Prostate gland (tissue), 2 donors: ENCODE results near the gene MKNK2. TPM values are rescaled to one million over a fixed set of nuclear protein-coding genes. Genes with fewer than 3 reads are reported as not detected.
"Not testable (repeated sequence)": the region's sequence is repeated elsewhere in the genome, so short reads cannot be mapped to it uniquely, and the experiment has no call there.

ENCODE experiments used
- DNase-seq: peaks from one replicate; pipeline ENCODE4 v3.0.0-alpha.2; 2019; ENCODE audit warnings: low spot score
- H3K27ac ChIP-seq, 2 donors: fragments of 200-600 bp; sonication (generic); 2 replicates each; pipeline ENCODE4 v1.5.1; 2017 to 2019
- H3K27me3 ChIP-seq: fragments of 200-600 bp; sonication (generic); replicated peaks from 2 replicates; pipeline ENCODE4 v1.5.1; 2019; ENCODE audit not compliant: insufficient read depth
- H3K36me3 ChIP-seq, 2 donors: fragments of 200-600 bp; sonication (generic); 1 replicate in 1 of 2; 2 replicates in 1 of 2; pipeline versions ENCODE4 v1.5.1 to v1.8.1; 2017 to 2019
- H3K4me1 ChIP-seq: fragments of 200-600 bp; sonication (generic); replicated peaks from 2 replicates; pipeline ENCODE4 v1.5.1; 2019
- H3K4me3 ChIP-seq, 2 donors: fragments of 200-600 bp; sonication (generic); 2 replicates each; pipeline ENCODE4 v1.5.1; 2017 to 2019
- H3K9me3 ChIP-seq: fragments of 200-600 bp; sonication (generic); 2 replicates; pipeline ENCODE4 v1.5.1; 2017
- CTCF ChIP-seq, 4 experiments: fragments of 200-600 bp in 2 of 4; fragments of 450-650 bp in 2 of 4; sonication (generic) in 2 of 4; IDR thresholded peaks; 1 replicate in 3 of 4; 2 replicates in 1 of 4; pipeline ENCODE4 v1.5.1; 2016 to 2019; ENCODE audit warnings: antibody characterized with exemption in 4 of 4, mild to moderate bottlenecking in 2 of 4, moderate library complexity in 2 of 4
- POLR2A ChIP-seq: fragments of 450-650 bp; IDR thresholded peaks from one replicate; pipeline ENCODE4 v1.6.1; 2016; ENCODE audit warnings: antibody characterized with exemption, mild to moderate bottlenecking
- POLR2AphosphoS5 ChIP-seq: sonication (generic); formaldehyde crosslinking; IDR thresholded peaks from one replicate; pipeline ENCODE4 v1.6.1; 2017; ENCODE audit warnings: antibody characterized with exemption
- WGBS: methylation state at CpG from one replicate; pipeline ENCODE4 v1.1.5; 2018; 5-methylcytosine and 5-hydroxymethylcytosine counted together
- intact Hi-C: fragments of 100-400 bp; cut with DNase I; formaldehyde crosslinking; loops from one replicate; pipeline ENCODE4 v1.14.2; 2022
- total RNA-seq, 2 donors: library from RNA; depleted of rRNA; stranded (reverse); fragments of >200 nt; gene quantifications; one replicate each; pipeline ENCODE4 v1.1.0, GENCODE V29; 2016

MKNK2 gene
- total RNA-seq, 2 donors from 2014 or later, result 141 to 189 TPM

GRCh38 chr19:1992759-1993260 is 58.2 kb downstream of the MKNK2 start:
- H3K27me3 ChIP-seq, result no peaks in the 10 kb centered on the region
- 90% methylated on average over 32 of the region's 44 CpGs for WGBS
- no peaks in the 10 kb centered on the region for H3K4me1 ChIP-seq
- H3K36me3 ChIP-seq, result peaks cover 6 to 14% of the 10 kb centered on the region in 2 donors
- intact Hi-C loops, result no loop called here
- no peak for DNase-seq
- H3K4me3 ChIP-seq, result no peak overlapping the region
- no peaks in the 10 kb centered on the region for H3K9me3 ChIP-seq
- no peak overlapping the region for H3K27ac ChIP-seq
- TF ChIP-seq CTCF (IDR thresholded peaks at IDR 0.05) (no peak), POLR2AphosphoS5 (no peak), POLR2A (no peak)

- no peak overlapping the region for H3K27ac ChIP-seq
- H3K4me3 ChIP-seq, result no peak overlapping the region
- no peaks in the 10 kb centered on the region for H3K4me1 ChIP-seq
- H3K9me3 ChIP-seq, result no peaks in the 10 kb centered on the region
- intact Hi-C loops, result no loop called here
- no peak for TF ChIP-seq POLR2A
- TF ChIP-seq POLR2AphosphoS5, result no peak
- no peak for TF ChIP-seq CTCF (IDR thresholded peaks at IDR 0.05)
- no peak for DNase-seq
- WGBS, result 90% methylated on average over 22 of the region's 30 CpGs
- H3K36me3 ChIP-seq, result peaks cover 10 to 18% of the 10 kb centered on the region in 2 donors
- H3K27me3 ChIP-seq, result no peaks in the 10 kb centered on the region
Observed at GRCh38 chr19:1991018-1991913, 59.8 kb downstream of the MKNK2 start.

- DNase-seq, result no peak
- Histone ChIP-seq H3K27me3 (no peaks in the 10 kb centered on the region), H3K36me3 (peaks cover 10 to 24% of the 10 kb centered on the region in 2 donors), H3K4me1 (no peaks in the 10 kb centered on the region), H3K4me3 (no peak overlapping the region), H3K27ac (no peak overlapping the region), H3K9me3 (no peaks in the 10 kb centered on the region)
- TF ChIP-seq POLR2AphosphoS5 (no peak), POLR2A (no peak), CTCF (IDR thresholded peaks at IDR 0.05) (no peak)
- intact Hi-C loops, result no loop called here
- 94% methylated on average over 34 of the region's 34 CpGs for WGBS
Observed at GRCh38 chr19:1990230-1991017, 60.6 kb downstream of the MKNK2 start.

- intact Hi-C loops, result no loop called here
- DNase-seq, result no peak
Observed at GRCh38 chr19:1989513-1990229, 61.4 kb downstream of the MKNK2 start.

GRCh38 chr19:1988464-1988863 is 62.6 kb downstream of the MKNK2 start:
- H3K27me3 ChIP-seq, H3K9me3 ChIP-seq, H3K4me3 ChIP-seq, DNase-seq, H3K27ac ChIP-seq, intact Hi-C loops, H3K4me1 ChIP-seq: not testable (repeated sequence)
- peaks cover 10 to 28% of the 10 kb centered on the region in 2 donors for H3K36me3 ChIP-seq
- 84% methylated on average over 10 of the region's 10 CpGs for WGBS

More at GRCh38 chr19:1989513-1990229, 61.4 kb downstream of the MKNK2 start:
- no peaks in the 10 kb centered on the region for H3K27me3 ChIP-seq
- no peak overlapping the region for H3K27ac ChIP-seq
- peaks cover 10 to 28% of the 10 kb centered on the region in 2 donors for H3K36me3 ChIP-seq
- H3K4me3 ChIP-seq, result no peak overlapping the region
- TF ChIP-seq POLR2A (no peak), POLR2AphosphoS5 (no peak), CTCF (IDR thresholded peaks at IDR 0.05) (no peak)
- no peaks in the 10 kb centered on the region for H3K4me1 ChIP-seq
- no peaks in the 10 kb centered on the region for H3K9me3 ChIP-seq
- 86% methylated on average over 40 of the region's 40 CpGs for WGBS
